Measurements from ENCODE around the gene RNF144B.
"Not testable (repeated sequence)": the region's sequence is repeated elsewhere in the genome, so short reads cannot be mapped to it uniquely, and the experiment has no call there.

The RNF144B gene

GRCh38 chr6:18353251-18353650, 33.9 kb upstream of the RNF144B start:
- TF ChIP-seq CTCF (conservative IDR thresholded peaks at IDR 0.05; ENCODE audit: low read depth, low read length) = no peak
- H3K9ac ChIP-seq = no peak overlapping the region
- H3K27ac ChIP-seq = no peak overlapping the region
- no peaks in the 10 kb centered on the region for H3K27me3 ChIP-seq (ENCODE audit: insufficient read depth, low read depth)
- no peaks in the 10 kb centered on the region for H3K79me2 ChIP-seq (ENCODE audit: insufficient read depth, low read depth)
- H3K36me3 ChIP-seq (ENCODE audit: insufficient read depth) = no peaks in the 10 kb centered on the region
- no peak overlapping the region for H2AFZ ChIP-seq (ENCODE audit: low read depth)
- no peaks in the 10 kb centered on the region for H4K20me1 ChIP-seq (ENCODE audit: insufficient read depth)
- H3K4me1 ChIP-seq (ENCODE audit: low read depth, poor library complexity, severe bottlenecking) = no peaks in the 10 kb centered on the region
- no peak overlapping the region for H3K4me2 ChIP-seq
- no peak overlapping the region for H3K4me3 ChIP-seq (IDR thresholded peaks at IDR 0.05; ENCODE audit: insufficient read depth, low read depth, low read length)

GRCh38 chr6:18357546-18357945, 29.6 kb upstream of the RNF144B start:
- H3K27me3 ChIP-seq (ENCODE audit: insufficient read depth, low read depth); H3K79me2 ChIP-seq (ENCODE audit: insufficient read depth, low read depth); H2AFZ ChIP-seq (ENCODE audit: low read depth); H3K4me3 ChIP-seq (IDR thresholded peaks at IDR 0.05; ENCODE audit: insufficient read depth, low read depth, low read length); H3K36me3 ChIP-seq (ENCODE audit: insufficient read depth); H4K20me1 ChIP-seq (ENCODE audit: insufficient read depth); H3K4me2 ChIP-seq; H3K4me1 ChIP-seq (ENCODE audit: low read depth, poor library complexity, severe bottlenecking); H3K9ac ChIP-seq; H3K27ac ChIP-seq: not testable (repeated sequence)

GRCh38 chr6:18359237-18359885, 27.8 kb upstream of the RNF144B start:
- TF ChIP-seq CTCF (conservative IDR thresholded peaks at IDR 0.05; ENCODE audit: low read depth, low read length) = no peak
- no peak overlapping the region for H3K4me3 ChIP-seq (IDR thresholded peaks at IDR 0.05; ENCODE audit: insufficient read depth, low read depth, low read length)
- H3K9ac ChIP-seq = no peak overlapping the region
- H3K4me2 ChIP-seq = no peak overlapping the region
- H3K79me2 ChIP-seq (ENCODE audit: insufficient read depth, low read depth) = no peaks in the 10 kb centered on the region
- H2AFZ ChIP-seq (ENCODE audit: low read depth) = no peak overlapping the region
- H3K4me1 ChIP-seq (ENCODE audit: low read depth, poor library complexity, severe bottlenecking) = no peaks in the 10 kb centered on the region
- no peaks in the 10 kb centered on the region for H3K27me3 ChIP-seq (ENCODE audit: insufficient read depth, low read depth)
- H4K20me1 ChIP-seq (ENCODE audit: insufficient read depth) = no peaks in the 10 kb centered on the region
- H3K36me3 ChIP-seq (ENCODE audit: insufficient read depth) = no peaks in the 10 kb centered on the region
- H3K27ac ChIP-seq = no peak overlapping the region

GRCh38 chr6:18360188-18360587, 27.0 kb upstream of the RNF144B start:
- Histone ChIP-seq H3K27ac (no peak overlapping the region), H2AFZ (ENCODE audit: low read depth) (no peak overlapping the region), H4K20me1 (ENCODE audit: insufficient read depth) (no peaks in the 10 kb centered on the region), H3K9ac (no peak overlapping the region), H3K4me2 (no peak overlapping the region), H3K4me3 (IDR thresholded peaks at IDR 0.05; ENCODE audit: insufficient read depth, low read depth, low read length) (no peak overlapping the region), H3K27me3 (ENCODE audit: insufficient read depth, low read depth) (no peaks in the 10 kb centered on the region), H3K4me1 (ENCODE audit: low read depth, poor library complexity, severe bottlenecking) (no peaks in the 10 kb centered on the region), H3K79me2 (ENCODE audit: insufficient read depth, low read depth) (no peaks in the 10 kb centered on the region), H3K36me3 (ENCODE audit: insufficient read depth) (no peaks in the 10 kb centered on the region)
- no peak for TF ChIP-seq CTCF (conservative IDR thresholded peaks at IDR 0.05; ENCODE audit: low read depth, low read length)

GRCh38 chr6:18362058-18362561, 25.0 kb upstream of the RNF144B start:
- Histone ChIP-seq H3K4me3 (IDR thresholded peaks at IDR 0.05; ENCODE audit: insufficient read depth, low read depth, low read length) (no peak overlapping the region), H3K36me3 (ENCODE audit: insufficient read depth) (no peaks in the 10 kb centered on the region), H4K20me1 (ENCODE audit: insufficient read depth) (no peaks in the 10 kb centered on the region), H3K27ac (no peak overlapping the region), H3K9ac (no peak overlapping the region), H3K79me2 (ENCODE audit: insufficient read depth, low read depth) (no peaks in the 10 kb centered on the region), H3K4me1 (ENCODE audit: low read depth, poor library complexity, severe bottlenecking) (no peaks in the 10 kb centered on the region), H3K4me2 (no peak overlapping the region), H2AFZ (ENCODE audit: low read depth) (no peak overlapping the region), H3K27me3 (ENCODE audit: insufficient read depth, low read depth) (no peaks in the 10 kb centered on the region)
- TF ChIP-seq CTCF (conservative IDR thresholded peaks at IDR 0.05; ENCODE audit: low read depth, low read length) = no peak
